Measurements from ENCODE around the gene NDST3.
A peak's percentile ranks its signal among the peaks of the same experiment; 100 is the strongest.
"Not testable (repeated sequence)": the region's sequence is repeated elsewhere in the genome, so short reads cannot be mapped to it uniquely, and the experiment has no call there.

The NDST3 gene

GRCh38 chr4:118284169-118284568, 249.9 kb downstream of the NDST3 start:
- TF ChIP-seq POLR2AphosphoS5 (IDR thresholded peaks at IDR 0.05; ENCODE audit: borderline replicate concordance, low read depth, low read length) = no peak
- TF ChIP-seq FOXP2 (optimal IDR thresholded peaks at IDR 0.05; ENCODE audit: control extremely low read depth, extremely low read length, insufficient read depth) = no peak
- no peak for TF ChIP-seq EZH2 (IDR thresholded peaks at IDR 0.05)
- H3K4me3 ChIP-seq = no peak overlapping the region
- DNase-seq (ENCODE audit: low read depth, low spot score) = no peak
- H3K27ac ChIP-seq = no peak overlapping the region
- H3K9ac ChIP-seq (ENCODE audit: insufficient read length) = no peak overlapping the region
- peaks cover 28% of the 10 kb centered on the region for H3K36me3 ChIP-seq (ENCODE audit: insufficient read depth, low read length)
- no peaks in the 10 kb centered on the region for H3K9me3 ChIP-seq (ENCODE audit: low read depth, low read length)

- peaks cover 11% of the 10 kb centered on the region for H3K36me3 ChIP-seq (ENCODE audit: insufficient read depth, low read length)
- DNase-seq (ENCODE audit: low read depth, low spot score) = no peak
- TF ChIP-seq EZH2 (IDR thresholded peaks at IDR 0.05) (no peak), POLR2AphosphoS5 (IDR thresholded peaks at IDR 0.05; ENCODE audit: borderline replicate concordance, low read depth, low read length) (no peak), FOXP2 (optimal IDR thresholded peaks at IDR 0.05; ENCODE audit: control extremely low read depth, extremely low read length, insufficient read depth) (no peak)
- H3K4me3 ChIP-seq = no peak overlapping the region
- no peaks in the 10 kb centered on the region for H3K9me3 ChIP-seq (ENCODE audit: low read depth, low read length)
- H3K9ac ChIP-seq (ENCODE audit: insufficient read length) = no peak overlapping the region
- H3K27ac ChIP-seq = no peak overlapping the region
Measured at GRCh38 chr4:118285931-118286330, 251.6 kb downstream of the NDST3 start.

- Histone ChIP-seq H3K36me3 (ENCODE audit: insufficient read depth, low read length) (peaks cover 3% of the 10 kb centered on the region), H3K9me3 (ENCODE audit: low read depth, low read length) (no peaks in the 10 kb centered on the region), H3K27ac (no peak overlapping the region), H3K9ac (ENCODE audit: insufficient read length) (no peak overlapping the region), H3K4me3 (no peak overlapping the region)
- TF ChIP-seq EZH2 (IDR thresholded peaks at IDR 0.05) (no peak), FOXP2 (optimal IDR thresholded peaks at IDR 0.05; ENCODE audit: control extremely low read depth, extremely low read length, insufficient read depth) (no peak), POLR2AphosphoS5 (IDR thresholded peaks at IDR 0.05; ENCODE audit: borderline replicate concordance, low read depth, low read length) (no peak)
- DNase-seq (ENCODE audit: low read depth, low spot score) = no peak
Measured at GRCh38 chr4:118286685-118287084, 252.4 kb downstream of the NDST3 start.

- no peak overlapping the region for H3K27ac ChIP-seq
- H3K9ac ChIP-seq (ENCODE audit: insufficient read length) = no peak overlapping the region
- H3K4me3 ChIP-seq = no peak overlapping the region
- no peak for DNase-seq (ENCODE audit: low read depth, low spot score)
- no peak for TF ChIP-seq POLR2AphosphoS5 (IDR thresholded peaks at IDR 0.05; ENCODE audit: borderline replicate concordance, low read depth, low read length)
- no peak for TF ChIP-seq FOXP2 (optimal IDR thresholded peaks at IDR 0.05; ENCODE audit: control extremely low read depth, extremely low read length, insufficient read depth)
- TF ChIP-seq EZH2 (IDR thresholded peaks at IDR 0.05) = no peak
- no peaks in the 10 kb centered on the region for H3K36me3 ChIP-seq (ENCODE audit: insufficient read depth, low read length)
- no peaks in the 10 kb centered on the region for H3K9me3 ChIP-seq (ENCODE audit: low read depth, low read length)
Measured at GRCh38 chr4:118287711-118288451, 253.6 kb downstream of the NDST3 start.

- H3K36me3 ChIP-seq (ENCODE audit: insufficient read depth, low read length) = no peaks in the 10 kb centered on the region
- H3K27ac ChIP-seq = peak overlapping the region; percentile 82
- TF ChIP-seq FOXP2 (optimal IDR thresholded peaks at IDR 0.05; ENCODE audit: control extremely low read depth, extremely low read length, insufficient read depth) (no peak), EZH2 (IDR thresholded peaks at IDR 0.05) (no peak), POLR2AphosphoS5 (IDR thresholded peaks at IDR 0.05; ENCODE audit: borderline replicate concordance, low read depth, low read length) (no peak; the same call in 1 of the 2 replicates)
- peak; percentile 55 for DNase-seq (ENCODE audit: low read depth, low spot score)
- peak overlapping the region; percentile 30 for H3K4me3 ChIP-seq
- no peak overlapping the region for H3K9ac ChIP-seq (ENCODE audit: insufficient read length)
- H3K9me3 ChIP-seq (ENCODE audit: low read depth, low read length) = no peaks in the 10 kb centered on the region
Measured at GRCh38 chr4:118289794-118290193, 255.5 kb downstream of the NDST3 start.

- Histone ChIP-seq H3K27ac (no peak overlapping the region), H3K9ac (ENCODE audit: insufficient read length) (no peak overlapping the region), H3K4me3 (no peak overlapping the region), H3K36me3 (ENCODE audit: insufficient read depth, low read length) (no peaks in the 10 kb centered on the region), H3K9me3 (ENCODE audit: low read depth, low read length) (no peaks in the 10 kb centered on the region)
- no peak for TF ChIP-seq FOXP2 (optimal IDR thresholded peaks at IDR 0.05; ENCODE audit: control extremely low read depth, extremely low read length, insufficient read depth)
- TF ChIP-seq POLR2AphosphoS5 (IDR thresholded peaks at IDR 0.05; ENCODE audit: borderline replicate concordance, low read depth, low read length) = no peak
- TF ChIP-seq EZH2 (IDR thresholded peaks at IDR 0.05) = no peak
- no peak for DNase-seq (ENCODE audit: low read depth, low spot score)
Measured at GRCh38 chr4:118290951-118291350, 256.7 kb downstream of the NDST3 start.

GRCh38 chr4:118296729-118297128, 262.4 kb downstream of the NDST3 start:
- Histone ChIP-seq H3K27ac (no peak overlapping the region), H3K36me3 (ENCODE audit: insufficient read depth, low read length) (no peaks in the 10 kb centered on the region), H3K4me3 (no peak overlapping the region), H3K9ac (ENCODE audit: insufficient read length) (no peak overlapping the region), H3K9me3 (ENCODE audit: low read depth, low read length) (no peaks in the 10 kb centered on the region)
- DNase-seq (ENCODE audit: low read depth, low spot score) = no peak
- TF ChIP-seq POLR2AphosphoS5 (IDR thresholded peaks at IDR 0.05; ENCODE audit: borderline replicate concordance, low read depth, low read length) = no peak
- no peak for TF ChIP-seq EZH2 (IDR thresholded peaks at IDR 0.05)
- no peak for TF ChIP-seq FOXP2 (optimal IDR thresholded peaks at IDR 0.05; ENCODE audit: control extremely low read depth, extremely low read length, insufficient read depth)

GRCh38 chr4:118299619-118300018, 265.3 kb downstream of the NDST3 start:
- not testable (repeated sequence) for H3K4me3 ChIP-seq; DNase-seq (ENCODE audit: low read depth, low spot score); H3K36me3 ChIP-seq (ENCODE audit: insufficient read depth, low read length); H3K27ac ChIP-seq; H3K9ac ChIP-seq (ENCODE audit: insufficient read length); H3K9me3 ChIP-seq (ENCODE audit: low read depth, low read length)

- Histone ChIP-seq H3K36me3 (ENCODE audit: insufficient read depth, low read length) (no peaks in the 10 kb centered on the region), H3K27ac (no peak overlapping the region), H3K4me3 (no peak overlapping the region), H3K9ac (ENCODE audit: insufficient read length) (no peak overlapping the region), H3K9me3 (ENCODE audit: low read depth, low read length) (no peaks in the 10 kb centered on the region)
- TF ChIP-seq POLR2AphosphoS5 (IDR thresholded peaks at IDR 0.05; ENCODE audit: borderline replicate concordance, low read depth, low read length) = no peak
- no peak for TF ChIP-seq FOXP2 (optimal IDR thresholded peaks at IDR 0.05; ENCODE audit: control extremely low read depth, extremely low read length, insufficient read depth)
- TF ChIP-seq EZH2 (IDR thresholded peaks at IDR 0.05) = no peak
- DNase-seq (ENCODE audit: low read depth, low spot score) = no peak
Measured at GRCh38 chr4:118307643-118308042, 273.4 kb downstream of the NDST3 start.
